ENCODE measurements around the gene CYP2A7. TPM values are rescaled to one million over a fixed set of nuclear protein-coding genes. Genes with fewer than 3 reads are reported as not detected.
"Not testable (repeated sequence)": the region's sequence is repeated elsewhere in the genome, so short reads cannot be mapped to it uniquely, and the experiment has no call there.

Gene CYP2A7
- total RNA-seq, 1 donor from 2014 or later = 0.68 TPM

DNA sequence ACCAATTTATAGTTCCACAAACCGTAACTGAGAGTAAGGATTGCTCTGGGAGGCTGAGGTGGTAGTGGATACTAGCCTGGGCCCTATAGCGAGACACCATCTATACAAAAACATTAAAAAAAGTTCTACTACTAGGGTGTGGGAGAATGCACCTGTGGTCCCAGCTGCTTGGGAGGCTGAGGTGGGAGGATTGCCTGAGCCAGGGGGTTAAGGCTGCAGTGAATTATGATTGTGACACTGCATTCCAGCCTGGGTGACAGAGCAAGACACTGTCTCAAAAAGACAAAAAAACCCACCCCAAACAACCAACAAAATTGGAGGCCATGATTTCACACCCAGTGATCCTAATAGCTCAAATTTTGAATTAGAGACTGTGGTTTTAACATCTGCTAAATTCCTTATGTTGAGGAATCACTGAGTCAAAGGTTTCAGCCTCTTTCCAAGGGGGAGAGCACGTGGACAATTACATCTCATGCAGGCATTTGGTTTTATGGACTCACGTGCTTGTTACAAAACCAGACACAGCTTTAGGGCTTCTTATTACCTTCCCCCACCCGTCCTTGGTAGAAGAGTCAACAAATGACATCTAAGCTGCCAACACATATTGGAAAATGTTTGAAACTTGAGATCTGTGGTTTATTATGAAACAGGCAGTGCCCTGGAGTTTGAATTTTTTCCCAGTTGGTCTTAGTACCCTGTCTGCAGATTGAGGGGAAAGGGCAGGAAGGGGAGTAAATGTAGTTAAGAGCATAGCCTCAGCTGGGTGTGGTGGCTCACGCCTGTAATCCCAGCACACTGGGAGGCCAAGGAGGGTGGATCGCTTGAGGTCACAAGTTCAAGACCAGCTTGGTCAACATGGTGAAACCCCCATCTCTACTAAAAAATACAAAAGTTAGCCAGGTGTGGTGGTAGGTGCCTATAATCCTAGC, 50.3 kb downstream of the CYP2A7 start:
- H3K9me3 ChIP-seq = no peaks in the 10 kb centered on the region
- ATAC-seq (peak; percentile 83 to 90), DNase-seq (no peak)
- TF ChIP-seq, protein P1, sequence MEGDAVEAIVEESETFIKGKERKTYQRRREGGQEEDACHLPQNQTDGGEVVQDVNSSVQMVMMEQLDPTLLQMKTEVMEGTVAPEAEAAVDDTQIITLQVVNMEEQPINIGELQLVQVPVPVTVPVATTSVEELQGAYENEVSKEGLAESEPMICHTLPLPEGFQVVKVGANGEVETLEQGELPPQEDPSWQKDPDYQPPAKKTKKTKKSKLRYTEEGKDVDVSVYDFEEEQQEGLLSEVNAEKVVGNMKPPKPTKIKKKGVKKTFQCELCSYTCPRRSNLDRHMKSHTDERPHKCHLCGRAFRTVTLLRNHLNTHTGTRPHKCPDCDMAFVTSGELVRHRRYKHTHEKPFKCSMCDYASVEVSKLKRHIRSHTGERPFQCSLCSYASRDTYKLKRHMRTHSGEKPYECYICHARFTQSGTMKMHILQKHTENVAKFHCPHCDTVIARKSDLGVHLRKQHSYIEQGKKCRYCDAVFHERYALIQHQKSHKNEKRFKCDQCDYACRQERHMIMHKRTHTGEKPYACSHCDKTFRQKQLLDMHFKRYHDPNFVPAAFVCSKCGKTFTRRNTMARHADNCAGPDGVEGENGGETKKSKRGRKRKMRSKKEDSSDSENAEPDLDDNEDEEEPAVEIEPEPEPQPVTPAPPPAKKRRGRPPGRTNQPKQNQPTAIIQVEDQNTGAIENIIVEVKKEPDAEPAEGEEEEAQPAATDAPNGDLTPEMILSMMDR (IDR thresholded peaks at IDR 0.05) = no peak
- intact Hi-C loops (cut with DNase I) = no loop called here
- no peak overlapping the region for H3K4me3 ChIP-seq
- H3K27me3 ChIP-seq (ENCODE audit: low read depth) = no peaks in the 10 kb centered on the region
- peak overlapping the region; percentile 46 for H3K27ac ChIP-seq
- peaks cover 7% of the 10 kb centered on the region for H3K4me1 ChIP-seq
- peaks cover 6% of the 10 kb centered on the region for H3K36me3 ChIP-seq

DNA sequence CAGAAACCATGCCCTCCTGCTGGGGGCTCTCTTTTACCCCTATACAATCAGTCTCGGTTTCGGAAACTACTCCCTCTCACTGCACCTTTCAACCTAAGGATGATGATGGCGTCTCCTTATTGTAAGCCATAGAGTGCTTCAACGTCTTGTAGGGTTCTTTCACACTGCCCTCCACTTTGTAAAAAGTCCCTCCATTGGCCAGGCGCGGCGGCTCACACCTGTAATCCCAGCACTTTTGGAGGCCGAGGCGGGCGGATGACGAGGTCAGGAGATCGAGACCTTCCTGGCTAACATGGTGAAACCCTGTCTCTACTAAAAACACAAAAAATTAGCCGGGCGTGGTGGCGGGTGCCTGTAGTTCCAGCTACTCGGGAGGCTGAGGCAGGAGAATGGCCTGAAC, 51.3 kb downstream of the CYP2A7 start:
- DNase-seq; H3K27me3 ChIP-seq (ENCODE audit: low read depth); intact Hi-C loops (cut with DNase I); H3K9me3 ChIP-seq; H3K27ac ChIP-seq; H3K4me1 ChIP-seq; ATAC-seq; H3K4me3 ChIP-seq; H3K36me3 ChIP-seq: not testable (repeated sequence)

DNA sequence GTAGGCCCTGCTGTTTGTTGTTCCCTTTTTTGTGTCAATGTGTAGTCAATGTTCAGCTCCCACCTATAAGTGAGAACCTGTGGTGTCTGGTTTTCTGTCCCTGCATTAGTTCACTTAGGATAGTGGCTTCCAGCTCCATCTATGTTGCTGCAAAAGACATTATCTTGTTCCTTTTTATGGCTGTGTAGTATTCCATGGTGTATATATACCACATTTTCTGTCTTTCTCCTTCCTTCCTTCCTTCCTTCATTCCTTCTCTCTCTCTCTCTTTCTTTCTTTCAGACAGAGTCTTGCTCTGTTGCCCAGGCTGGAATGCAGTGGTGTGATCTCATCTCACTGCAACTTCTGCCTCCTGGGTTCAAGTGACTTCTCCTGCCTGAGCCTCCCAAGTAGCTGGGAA, 52.8 kb downstream of the CYP2A7 start:
- H3K27me3 ChIP-seq (ENCODE audit: low read depth) = no peaks in the 10 kb centered on the region
- no peak overlapping the region for H3K4me3 ChIP-seq
- H3K27ac ChIP-seq = no peak overlapping the region
- H3K9me3 ChIP-seq = no peaks in the 10 kb centered on the region
- peaks cover 10% of the 10 kb centered on the region for H3K36me3 ChIP-seq
- intact Hi-C loops (cut with DNase I) = no loop called here
- ATAC-seq = no peak
- no peak for DNase-seq
- peaks cover 7% of the 10 kb centered on the region for H3K4me1 ChIP-seq
- TF ChIP-seq, protein P1 (IDR thresholded peaks at IDR 0.05) = no peak

DNA sequence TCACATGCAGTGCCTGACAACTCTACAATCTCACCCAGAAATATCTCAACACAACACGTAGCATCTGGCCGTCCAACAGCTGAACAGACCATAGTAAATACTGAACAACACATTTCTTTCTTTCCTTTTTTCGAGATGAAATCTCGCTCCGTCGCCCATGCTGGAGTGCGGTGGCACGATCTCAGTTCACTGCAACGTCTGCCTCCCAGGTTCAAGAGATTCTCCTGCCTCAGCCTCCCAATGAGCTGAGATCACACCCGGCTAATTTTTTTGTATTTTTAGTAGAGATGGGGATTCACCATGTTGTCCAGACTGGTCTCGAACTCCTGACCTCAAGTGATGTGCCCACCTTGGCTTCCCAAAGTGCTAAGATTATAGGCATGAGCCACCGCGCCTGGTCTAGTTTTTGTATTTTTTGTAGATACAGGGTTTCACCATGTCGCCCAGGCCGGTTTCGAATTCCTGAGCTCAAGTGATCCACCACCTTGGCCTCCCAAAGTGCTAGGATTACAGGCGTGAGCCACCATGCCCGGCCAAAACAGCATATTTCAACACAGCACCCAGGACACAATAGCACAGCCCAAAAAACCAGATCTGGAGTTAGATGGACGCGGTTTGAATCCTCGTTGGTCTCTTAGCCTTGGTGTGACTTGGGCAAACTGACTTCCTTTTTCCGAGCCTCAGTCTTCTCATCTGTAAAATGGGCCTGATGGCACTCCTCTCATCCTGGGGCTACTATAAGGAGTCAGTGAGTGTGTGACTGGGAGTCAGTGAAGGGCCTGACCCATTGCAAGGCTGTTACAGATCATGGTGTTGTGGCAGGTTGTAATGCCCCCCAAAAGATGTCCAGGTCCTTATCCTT, 54.4 kb downstream of the CYP2A7 start:
- H3K27me3 ChIP-seq (ENCODE audit: low read depth) = no peaks in the 10 kb centered on the region
- no peak overlapping the region for H3K4me3 ChIP-seq
- no peak overlapping the region for H3K27ac ChIP-seq
- H3K9me3 ChIP-seq = no peaks in the 10 kb centered on the region
- ATAC-seq (no peak), DNase-seq (no peak)
- TF ChIP-seq, protein P1 (IDR thresholded peaks at IDR 0.05) = no peak
- H3K4me1 ChIP-seq = peaks cover 16% of the 10 kb centered on the region
- H3K36me3 ChIP-seq = peaks cover 10% of the 10 kb centered on the region
- intact Hi-C loops (cut with DNase I) = no loop called here

- H3K36me3 ChIP-seq; H3K9me3 ChIP-seq; H3K27ac ChIP-seq; H3K4me3 ChIP-seq; intact Hi-C loops (cut with DNase I); H3K27me3 ChIP-seq (ENCODE audit: low read depth): not testable (repeated sequence)
- H3K4me1 ChIP-seq = peaks cover 21% of the 10 kb centered on the region
- DNase-seq (peak; percentile 54), ATAC-seq (peak; percentile 27 to 55)
These were observed 55.2 kb downstream of the CYP2A7 start for GRCh38 chr19:40826699-40827385.

- H3K27me3 ChIP-seq (ENCODE audit: low read depth); H3K36me3 ChIP-seq; intact Hi-C loops (cut with DNase I); H3K9me3 ChIP-seq; H3K27ac ChIP-seq; ATAC-seq; DNase-seq; H3K4me3 ChIP-seq: not testable (repeated sequence)
- peaks cover 17% of the 10 kb centered on the region for H3K4me1 ChIP-seq
These were observed 55.7 kb downstream of the CYP2A7 start for GRCh38 chr19:40826312-40826698.

DNA sequence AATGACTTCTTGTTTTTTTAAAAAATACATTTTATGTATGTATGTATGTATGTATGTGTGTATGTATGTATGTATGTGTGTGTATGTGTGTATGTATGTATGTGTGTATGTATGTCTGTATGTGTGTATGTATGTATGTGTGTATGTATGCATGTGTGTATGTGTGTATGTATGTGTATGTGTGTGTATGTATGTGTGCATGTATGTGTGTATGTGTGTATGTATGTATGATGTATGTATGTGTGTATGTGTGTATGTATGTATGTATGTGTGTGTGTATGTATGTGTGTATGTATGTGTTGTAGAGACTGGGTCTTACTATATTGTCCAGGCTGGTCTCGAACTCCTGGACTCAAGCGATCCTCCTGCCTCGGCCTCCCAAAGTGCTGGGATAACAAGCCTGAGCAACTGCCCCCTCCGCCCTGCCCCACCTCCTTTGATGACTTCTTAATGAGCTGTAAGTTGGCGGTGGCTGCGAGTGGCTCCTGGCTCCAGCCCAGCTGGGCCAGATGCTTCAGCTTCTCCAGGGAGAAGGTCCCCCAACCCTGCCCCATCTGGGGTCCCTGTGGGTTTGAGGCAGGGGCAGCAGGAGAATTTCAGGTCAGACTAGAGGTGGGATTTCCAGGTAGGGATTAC, 56.5 kb downstream of the CYP2A7 start:
- H3K36me3 ChIP-seq; ATAC-seq; H3K4me3 ChIP-seq; H3K27me3 ChIP-seq (ENCODE audit: low read depth); H3K9me3 ChIP-seq; intact Hi-C loops (cut with DNase I); H3K27ac ChIP-seq; DNase-seq: not testable (repeated sequence)
- peaks cover 14% of the 10 kb centered on the region for H3K4me1 ChIP-seq

Measured in lower lobe of right lung (tissue), 2 donors.